NCI-H510A (cell line): ENCODE measurements around the gene ABHD11.
A peak's percentile ranks its signal among the peaks of the same experiment; 100 is the strongest.
"Not testable (repeated sequence)": the region's sequence is repeated elsewhere in the genome, so short reads cannot be mapped to it uniquely, and the experiment has no call there.

Experiments
- DNase-seq: peaks from one replicate; lab custom pipeline; 2025; lab: John Stamatoyannopoulos, UW

ABHD11 gene

GRCh38 chr7:73742753-73743641 lies 4.4 kb upstream of the ABHD11 start:
- peak; percentile 96 for DNase-seq

GRCh38 chr7:73742338-73742752 lies 3.7 kb upstream of the ABHD11 start:
- peak; percentile 93 for DNase-seq

- peak; percentile 84 for DNase-seq
These were observed 3.0 kb upstream of the ABHD11 start for GRCh38 chr7:73741600-73741999.

- DNase-seq: peak; percentile 86
These were observed 2.2 kb upstream of the ABHD11 start for GRCh38 chr7:73740771-73741170.

- no peak for DNase-seq
These were observed 1.6 kb upstream of the ABHD11 start for GRCh38 chr7:73740212-73740611.

- DNase-seq: no peak
These were observed 775 bp upstream of the ABHD11 start for GRCh38 chr7:73739387-73739767.

GRCh38 chr7:73738220-73738611 lies 386 bp downstream of the ABHD11 start:
- no peak for DNase-seq

- no peak for DNase-seq
These were observed 947 bp downstream of the ABHD11 start for GRCh38 chr7:73737491-73738219.

GRCh38 chr7:73736885-73737284 lies 1.7 kb downstream of the ABHD11 start:
- no peak for DNase-seq

- no peak for DNase-seq
These were observed 3.1 kb downstream of the ABHD11 start for GRCh38 chr7:73735528-73735905.

- peak; percentile 82 for DNase-seq
These were observed 3.7 kb downstream of the ABHD11 start for GRCh38 chr7:73734619-73735527.

GRCh38 chr7:73732397-73732796 lies 6.2 kb downstream of the ABHD11 start:
- no peak for DNase-seq

GRCh38 chr7:73730485-73730884 lies 8.1 kb downstream of the ABHD11 start:
- no peak for DNase-seq

- DNase-seq: no peak
These were observed 10.1 kb downstream of the ABHD11 start for GRCh38 chr7:73728551-73728950.

- no peak for DNase-seq
These were observed 10.7 kb downstream of the ABHD11 start for GRCh38 chr7:73727952-73728351.

- no peak for DNase-seq
These were observed 12.5 kb downstream of the ABHD11 start for GRCh38 chr7:73726083-73726466.

GRCh38 chr7:73723813-73724212 lies 14.8 kb downstream of the ABHD11 start:
- no peak for DNase-seq

GRCh38 chr7:73722785-73723184 lies 15.8 kb downstream of the ABHD11 start:
- no peak for DNase-seq

GRCh38 chr7:73722182-73722581 lies 16.4 kb downstream of the ABHD11 start:
- not testable (repeated sequence) for DNase-seq

- DNase-seq: no peak
These were observed 17.2 kb downstream of the ABHD11 start for GRCh38 chr7:73721377-73721817.

- DNase-seq: not testable (repeated sequence)
These were observed 18.2 kb downstream of the ABHD11 start for GRCh38 chr7:73720443-73720842.

- DNase-seq: no peak
These were observed 18.8 kb downstream of the ABHD11 start for GRCh38 chr7:73719806-73720169.
